Measurements from ENCODE around the gene MMP21. TPM values are rescaled to one million over a fixed set of nuclear protein-coding genes. Genes with fewer than 3 reads are reported as not detected.
A peak's percentile ranks its signal among the peaks of the same experiment; 100 is the strongest.

MMP21 gene
- total RNA-seq, 1 donor from 2014 or later, result 0.07 TPM

GRCh38 chr10:125765835-125766234 lies 9.8 kb downstream of the MMP21 start:
- DNase-seq (ENCODE audit: low read depth, low spot score), result no peak

GRCh38 chr10:125762692-125763648 lies 12.7 kb downstream of the MMP21 start:
- DNase-seq (ENCODE audit: low read depth, low spot score), result no peak

DNA sequence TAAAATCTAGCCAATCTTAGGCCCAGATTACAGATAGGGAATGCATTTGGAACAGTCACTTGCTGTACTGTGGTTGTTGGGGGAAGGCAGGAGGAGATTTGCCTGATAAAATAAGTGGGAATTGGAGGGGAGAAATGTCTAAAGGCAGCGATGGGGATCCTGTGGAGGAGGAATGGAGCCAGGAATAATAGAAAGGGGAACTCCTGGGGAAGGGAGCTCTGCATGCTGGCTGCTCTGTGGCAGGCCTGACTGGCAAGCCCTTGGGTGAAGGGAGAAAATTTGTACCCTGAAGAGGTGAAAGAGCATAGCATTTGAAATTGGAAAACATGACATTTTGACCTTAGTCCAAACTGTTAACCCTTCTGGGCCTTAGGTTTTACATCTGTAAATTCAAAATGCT lies 13.7 kb downstream of the MMP21 start:
- DNase-seq (ENCODE audit: low read depth, low spot score), result no peak

DNA sequence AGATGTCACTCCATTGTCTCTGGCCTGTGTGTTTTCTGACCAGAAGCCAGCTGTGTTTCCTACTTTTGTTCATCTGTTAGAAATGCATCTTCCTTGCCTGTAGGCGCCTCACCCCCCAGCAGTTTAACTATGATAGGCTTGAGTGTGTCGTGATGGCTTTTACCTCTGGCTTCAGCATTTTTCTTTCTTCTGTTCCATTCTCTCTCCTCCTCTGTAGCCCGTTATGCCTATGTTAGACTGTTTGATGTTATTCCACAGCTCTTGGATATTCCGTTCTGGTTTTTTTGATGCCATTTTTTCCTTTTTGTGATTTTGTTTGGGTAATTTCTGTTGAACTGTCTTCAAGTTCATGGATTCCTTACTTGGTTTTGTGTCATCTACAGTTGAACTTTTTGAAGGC lies 17.9 kb downstream of the MMP21 start:
- DNase-seq (ENCODE audit: low read depth, low spot score), result no peak

- DNase-seq (ENCODE audit: low read depth, low spot score), result no peak
Observed at GRCh38 chr10:125756853-125757487, 18.7 kb downstream of the MMP21 start.

GRCh38 chr10:125756196-125756595 lies 19.4 kb downstream of the MMP21 start:
- DNase-seq (ENCODE audit: low read depth, low spot score), result no peak

- DNase-seq (ENCODE audit: low read depth, low spot score), result no peak
Observed at GRCh38 chr10:125747417-125747816, 28.2 kb downstream of the MMP21 start.

- DNase-seq (ENCODE audit: low read depth, low spot score), result no peak
Observed at GRCh38 chr10:125744909-125745308, 30.7 kb downstream of the MMP21 start.

DNA sequence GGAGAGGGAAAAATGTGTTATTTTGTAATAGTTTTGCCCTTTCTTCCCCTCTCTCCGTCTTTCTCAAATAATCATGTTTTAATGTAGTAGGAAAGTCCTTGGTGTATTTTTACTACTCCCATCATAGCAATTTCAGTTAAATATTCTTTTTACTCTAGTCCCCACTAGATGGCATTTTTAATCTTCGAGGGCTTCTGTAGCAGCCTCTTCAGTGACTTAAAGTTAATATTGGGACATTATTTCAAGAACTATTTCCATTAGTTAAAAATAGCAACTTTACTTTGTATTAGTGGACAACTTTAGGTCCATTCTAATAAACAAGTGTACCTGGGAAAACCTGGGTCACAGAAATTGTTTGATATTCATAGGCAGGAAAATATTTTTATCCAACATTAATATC lies 33.2 kb downstream of the MMP21 start:
- DNase-seq (ENCODE audit: low read depth, low spot score), result no peak

- no peak for DNase-seq (ENCODE audit: low read depth, low spot score)
Observed at GRCh38 chr10:125739994-125740679, 35.5 kb downstream of the MMP21 start.

- DNase-seq (ENCODE audit: low read depth, low spot score), result no peak
Observed at GRCh38 chr10:125738206-125738605, 37.4 kb downstream of the MMP21 start.

- DNase-seq (ENCODE audit: low read depth, low spot score), result no peak
Observed at GRCh38 chr10:125734823-125735222, 40.8 kb downstream of the MMP21 start.

DNA sequence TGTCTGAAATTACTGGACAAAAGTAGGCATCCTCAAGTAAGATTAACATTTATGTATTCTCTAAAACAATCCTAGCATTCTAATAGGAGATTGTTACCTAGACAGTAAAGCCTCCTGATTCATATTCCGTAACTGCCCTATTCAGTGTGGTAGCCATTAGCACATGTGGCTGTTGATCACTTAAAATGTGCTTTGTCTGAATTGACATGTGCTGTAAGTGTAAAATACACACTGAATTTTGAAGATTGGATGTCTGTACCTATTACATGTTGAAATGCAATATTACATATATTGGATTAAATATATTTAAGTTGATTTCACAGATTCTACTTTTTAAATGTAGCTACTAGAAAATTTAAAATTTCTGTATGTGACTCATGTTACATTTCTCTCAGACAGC lies 41.5 kb downstream of the MMP21 start:
- no peak for DNase-seq (ENCODE audit: low read depth, low spot score)

DNA sequence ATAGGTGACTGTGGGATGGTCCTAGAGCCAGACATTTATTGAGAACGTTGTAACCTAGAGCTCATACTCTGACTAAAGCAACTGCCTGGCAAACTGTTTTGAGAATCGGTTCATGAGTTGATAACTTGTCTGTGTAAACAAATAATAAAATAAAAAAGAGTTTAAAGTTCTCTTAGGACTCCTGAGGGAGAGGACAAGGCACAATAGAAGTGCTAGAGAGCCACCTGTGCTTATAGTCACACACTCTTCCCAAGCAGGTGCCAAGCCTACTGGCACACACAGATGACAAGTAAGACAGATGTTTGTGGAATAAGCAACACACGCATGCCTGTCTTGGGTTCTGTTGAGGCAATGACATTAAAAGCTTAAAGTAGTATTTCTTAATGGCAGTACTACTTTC lies 48.2 kb downstream of the MMP21 start:
- no peak for DNase-seq (ENCODE audit: low read depth, low spot score)

GRCh38 chr10:125726914-125727313 lies 48.7 kb downstream of the MMP21 start:
- DNase-seq (ENCODE audit: low read depth, low spot score), result no peak

DNA sequence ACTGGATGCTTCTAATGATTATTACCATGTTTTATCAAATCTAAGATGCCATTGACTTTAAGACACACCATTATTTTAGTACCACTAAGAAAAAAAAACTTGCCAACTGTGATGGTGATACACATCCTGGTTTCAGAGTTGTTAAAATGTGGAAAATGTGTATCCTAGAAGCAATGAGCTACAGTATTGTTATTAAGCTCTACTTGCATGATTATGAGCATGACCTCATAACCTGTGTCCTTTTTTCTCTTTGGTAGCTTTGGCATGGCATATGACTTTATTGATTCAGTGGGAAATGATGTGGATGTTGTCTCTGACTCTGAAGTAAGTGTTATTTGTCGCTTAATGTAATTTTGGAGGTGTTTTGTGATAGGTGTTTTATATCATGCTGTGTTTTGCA lies 52.8 kb downstream of the MMP21 start:
- DNase-seq (ENCODE audit: low read depth, low spot score), result no peak

- no peak for DNase-seq (ENCODE audit: low read depth, low spot score)
Observed at GRCh38 chr10:125721035-125721434, 54.6 kb downstream of the MMP21 start.

GRCh38 chr10:125720002-125720382 lies 55.6 kb downstream of the MMP21 start:
- no peak for DNase-seq (ENCODE audit: low read depth, low spot score)

DNA sequence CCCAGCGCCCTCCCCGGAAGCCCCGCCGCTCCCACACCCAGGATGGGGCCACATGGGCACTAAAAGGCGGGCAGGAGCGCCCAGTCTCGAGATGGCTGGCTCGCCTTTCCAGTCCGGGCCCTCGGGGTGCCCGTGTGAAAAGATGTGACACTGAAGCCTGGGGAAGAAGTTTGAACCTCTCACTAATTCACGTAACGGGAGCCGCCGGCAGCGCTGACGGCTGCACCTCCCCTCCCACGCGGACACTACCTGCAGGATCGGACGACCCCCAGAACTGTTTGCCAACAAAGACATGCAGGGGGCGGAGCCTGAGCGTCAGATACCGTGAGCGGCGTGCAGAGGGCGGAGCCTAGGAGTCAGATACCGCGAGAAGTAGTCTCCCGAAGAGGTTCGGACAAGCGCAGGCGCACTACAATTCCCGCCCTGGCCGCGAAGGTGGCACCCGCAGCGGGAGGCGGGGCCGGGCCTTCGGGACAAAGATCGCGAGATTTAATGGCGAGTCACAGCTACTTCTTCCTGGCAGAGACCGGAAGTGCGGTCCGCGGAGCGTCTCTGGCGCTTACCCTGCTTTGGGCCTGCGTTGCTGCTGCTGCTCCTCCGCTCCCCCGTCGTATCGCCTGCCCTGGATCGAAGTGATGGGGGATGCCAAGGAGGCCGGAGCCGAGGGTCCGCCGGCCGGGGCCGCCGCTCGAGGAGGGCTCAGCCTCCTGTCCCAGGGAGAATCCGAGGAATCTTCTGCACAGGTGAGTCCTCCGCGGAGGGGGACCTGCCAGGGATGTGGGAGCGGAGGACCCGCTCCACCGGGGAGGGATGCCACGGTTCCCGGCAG lies 56.2 kb downstream of the MMP21 start, which contains the start of gene EDRF1:
Gene EDRF1, plus strand, starts transcription at position 537 of the 829 bp plus-strand sequence. Its CDS starts 99 bp downstream, at position 636.
- DNase-seq (ENCODE audit: low read depth, low spot score), result peak; percentile 91
